Peyer's patch (tissue), 4 donors: ENCODE results near the gene AMPD1. TPM values are rescaled to one million over a fixed set of nuclear protein-coding genes. Genes with fewer than 3 reads are reported as not detected.

Experiments
- DNase-seq, 3 donors: peaks; one replicate each; pipeline ENCODE4 v3.0.0-alpha.2; 2017 to 2019
- H3K27ac ChIP-seq, 4 donors: fragments of 200-600 bp; sonication (generic); one replicate each; pipeline ENCODE4 v1.5.1; 2016 to 2019
- H3K27me3 ChIP-seq, 2 donors: fragments of 200-600 bp; sonication (generic); one replicate each; pipeline ENCODE4 v1.5.1; 2019
- H3K36me3 ChIP-seq, 3 donors: fragments of 200-600 bp; sonication (generic); one replicate each; pipeline ENCODE4 v1.5.1; 2016 to 2019
- H3K4me1 ChIP-seq, 4 donors: fragments of 200-600 bp; sonication (generic); one replicate each; pipeline ENCODE4 v1.5.1; 2016 to 2019
- H3K4me3 ChIP-seq, 4 donors: fragments of 200-600 bp; sonication (generic); 1 replicate in 3 of 4; 2 replicates in 1 of 4; pipeline ENCODE4 v1.5.1; 2016 to 2019; ENCODE audit warnings: mild to moderate bottlenecking in 1 of 4
- H3K9me3 ChIP-seq, 4 donors: fragments of 200-600 bp; sonication (generic); one replicate each; pipeline ENCODE4 v1.5.1; 2016 to 2019; ENCODE audit warnings: mild to moderate bottlenecking in 1 of 4
- CTCF ChIP-seq, 6 experiments: fragments of 450-650 bp in 4 of 6; fragments of 200-600 bp in 2 of 6; sonication (generic) in 1 of 6; IDR thresholded peaks; one replicate each; pipeline ENCODE4 v1.5.1; 2017 to 2019; ENCODE audit warnings: antibody characterized with exemption in 6 of 6, mild to moderate bottlenecking in 3 of 6, moderate library complexity in 1 of 6
- POLR2A ChIP-seq, 2 donors: fragments of 450-650 bp; IDR thresholded peaks; one replicate each; pipeline ENCODE4 v1.5.1; 2017; ENCODE audit warnings: antibody characterized with exemption in 2 of 2, mild to moderate bottlenecking in 2 of 2, moderate library complexity in 2 of 2
- total RNA-seq, 4 donors: library from RNA; depleted of rRNA; stranded (reverse); fragments of >200 nt; gene quantifications; one replicate each; pipeline ENCODE4 v1.1.0, GENCODE V29; 2016

AMPD1 gene
- total RNA-seq, 4 donors from 2014 or later, result 1.2 to 4.4 (median 2.5) TPM; not detected in 1

DNA sequence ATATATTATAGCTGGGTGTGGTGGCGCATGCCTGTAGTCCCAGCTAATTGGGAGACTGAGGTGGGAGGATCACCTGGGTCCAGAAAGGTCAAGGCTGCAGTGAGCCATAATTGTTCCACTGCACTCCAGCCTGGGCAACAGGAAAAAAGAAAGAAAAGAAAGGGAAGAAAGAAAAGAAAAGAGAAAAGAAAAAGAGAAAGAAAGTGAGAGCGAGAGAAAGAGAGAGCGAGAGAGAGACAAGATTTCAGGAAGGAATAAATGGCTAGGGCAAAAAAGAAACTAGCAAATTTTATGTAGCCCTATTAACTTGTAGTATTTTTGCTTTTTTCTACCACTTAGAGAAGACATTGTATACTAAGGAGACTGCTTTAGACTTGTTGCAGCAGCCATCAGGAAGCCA is 15.0 kb upstream of the AMPD1 start:
- no peak for DNase-seq
- TF ChIP-seq CTCF (IDR thresholded peaks at IDR 0.05), result no peak
- TF ChIP-seq POLR2A (IDR thresholded peaks at IDR 0.05), result no peak
- Histone ChIP-seq H3K27ac (no peak overlapping the region), H3K9me3 (no peaks in the 10 kb centered on the region), H3K36me3 (peaks cover 0 to 76% (median 0%) of the 10 kb centered on the region in 3 donors), H3K4me3 (no peak overlapping the region), H3K4me1 (peaks cover 0 to 27% (median 2%) of the 10 kb centered on the region in 4 donors), H3K27me3 (no peaks in the 10 kb centered on the region)

DNA sequence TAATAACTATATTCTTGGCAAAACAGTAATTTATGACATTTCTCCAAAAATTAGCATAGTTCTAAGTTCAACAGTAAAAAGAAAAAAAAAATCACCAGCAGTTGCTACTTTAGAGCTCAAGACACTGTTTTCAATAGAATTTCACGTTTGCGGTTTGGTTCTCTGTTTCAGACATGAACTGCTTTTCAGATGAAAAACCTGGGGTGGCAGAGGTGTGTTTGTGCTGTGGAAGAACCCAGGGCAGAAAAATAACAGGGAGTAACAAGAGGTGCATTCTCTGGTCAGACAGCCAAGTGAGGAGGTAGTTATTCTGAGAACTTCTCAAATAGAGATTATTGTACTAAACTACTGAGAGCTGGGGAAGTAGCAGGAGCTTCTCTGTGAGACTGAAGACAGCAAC is 12.3 kb upstream of the AMPD1 start:
- Histone ChIP-seq H3K9me3 (no peaks in the 10 kb centered on the region), H3K4me3 (no peak overlapping the region), H3K27me3 (no peaks in the 10 kb centered on the region), H3K36me3 (peaks cover 0 to 69% (median 0%) of the 10 kb centered on the region in 3 donors), H3K27ac (no peak overlapping the region), H3K4me1 (peaks cover 0 to 4% (median 0%) of the 10 kb centered on the region in 4 donors)
- TF ChIP-seq POLR2A (IDR thresholded peaks at IDR 0.05) (no peak), CTCF (IDR thresholded peaks at IDR 0.05) (no peak)
- no peak for DNase-seq

DNA sequence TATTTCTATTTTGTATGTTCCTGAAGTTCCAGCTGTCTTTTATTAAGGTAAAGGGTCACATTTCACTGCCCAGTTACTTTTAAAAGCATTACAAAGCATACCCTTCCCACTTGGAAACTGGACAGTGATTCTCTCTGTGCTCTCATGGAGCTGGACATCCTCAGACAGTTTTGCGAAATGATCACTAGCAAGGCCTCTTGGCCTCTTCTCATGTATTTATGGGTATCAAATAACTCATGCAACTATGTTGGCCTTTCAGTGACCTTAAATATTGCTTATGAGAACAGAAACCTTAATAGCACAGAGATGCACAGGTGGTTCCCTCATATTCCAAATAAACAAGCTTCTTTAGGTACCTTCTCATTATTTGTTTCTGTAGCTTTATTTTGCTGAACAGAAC is 7.9 kb upstream of the AMPD1 start:
- no peaks in the 10 kb centered on the region for H3K27me3 ChIP-seq
- H3K27ac ChIP-seq, result no peak overlapping the region
- H3K4me1 ChIP-seq, result no peaks in the 10 kb centered on the region
- no peak for TF ChIP-seq CTCF (IDR thresholded peaks at IDR 0.05)
- no peak for TF ChIP-seq POLR2A (IDR thresholded peaks at IDR 0.05)
- H3K9me3 ChIP-seq, result no peaks in the 10 kb centered on the region
- H3K4me3 ChIP-seq, result no peak overlapping the region
- H3K36me3 ChIP-seq, result peaks cover 0 to 34% (median 0%) of the 10 kb centered on the region in 3 donors
- DNase-seq, result no peak

- peaks cover 0 to 29% (median 0%) of the 10 kb centered on the region in 3 donors for H3K36me3 ChIP-seq
- H3K4me1 ChIP-seq, result no peaks in the 10 kb centered on the region
- no peak overlapping the region for H3K27ac ChIP-seq
- no peaks in the 10 kb centered on the region for H3K9me3 ChIP-seq
- H3K4me3 ChIP-seq, result no peak overlapping the region
- H3K27me3 ChIP-seq, result no peaks in the 10 kb centered on the region
- no peak for TF ChIP-seq CTCF (IDR thresholded peaks at IDR 0.05)
- TF ChIP-seq POLR2A (IDR thresholded peaks at IDR 0.05), result no peak
- DNase-seq, result no peak
Observed at GRCh38 chr1:114702737-114703136, 7.4 kb upstream of the AMPD1 start.

DNA sequence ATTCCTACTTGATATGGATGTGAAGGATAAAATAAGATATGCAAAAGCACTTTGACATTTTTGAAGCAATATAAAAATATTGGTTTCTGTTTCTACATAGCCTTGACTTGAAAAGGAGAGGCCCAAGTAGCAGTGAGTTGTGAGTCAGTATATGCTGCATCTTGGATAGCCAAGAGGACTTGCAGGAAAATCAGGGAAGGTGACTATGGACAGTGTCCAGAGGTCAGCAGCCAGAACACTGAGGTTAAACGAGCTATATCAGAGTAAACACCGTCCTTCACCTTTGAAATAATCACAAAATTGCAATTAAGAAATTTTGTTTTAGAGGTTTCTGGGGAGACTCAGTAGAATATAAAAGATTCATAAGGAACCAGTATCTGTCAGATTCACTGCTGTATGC is 6.6 kb upstream of the AMPD1 start:
- Histone ChIP-seq H3K9me3 (no peaks in the 10 kb centered on the region), H3K4me3 (no peak overlapping the region), H3K4me1 (no peaks in the 10 kb centered on the region), H3K27me3 (no peaks in the 10 kb centered on the region), H3K27ac (no peak overlapping the region), H3K36me3 (peaks cover 0 to 21% (median 0%) of the 10 kb centered on the region in 3 donors)
- no peak for TF ChIP-seq POLR2A (IDR thresholded peaks at IDR 0.05)
- TF ChIP-seq CTCF (IDR thresholded peaks at IDR 0.05), result no peak
- no peak for DNase-seq

- Histone ChIP-seq H3K27me3 (no peaks in the 10 kb centered on the region), H3K9me3 (no peaks in the 10 kb centered on the region), H3K27ac (no peak overlapping the region), H3K36me3 (peaks cover 0 to 6% (median 0%) of the 10 kb centered on the region in 3 donors), H3K4me1 (no peaks in the 10 kb centered on the region), H3K4me3 (no peak overlapping the region)
- DNase-seq, result no peak
- TF ChIP-seq POLR2A (IDR thresholded peaks at IDR 0.05) (no peak), CTCF (IDR thresholded peaks at IDR 0.05) (no peak)
Observed at GRCh38 chr1:114700036-114700600, 4.8 kb upstream of the AMPD1 start.
